ENCODE data around the gene ARHGEF9. TPM values are rescaled to one million over a fixed set of nuclear protein-coding genes. Genes with fewer than 3 reads are reported as not detected.
A peak's percentile ranks its signal among the peaks of the same experiment; 100 is the strongest.

ARHGEF9 gene
- total RNA-seq (2021; fragmentation: NEBNext Ultra II Directional; extraction: Animal tissue kit (Norgen Biotek cat#: 25700)) (28.7 and 37.1 TPM in 2 replicates), polyA plus RNA-seq (2011; rRNA removed) (27.3 and 31.8 TPM in 2 replicates), polyA minus RNA-seq (2011; rRNA and poly(A)+ RNA removed) (39.6 and 49.6 TPM in 2 replicates)
- polyA plus RNA-seq (2011; cell fraction: cytosol; rRNA removed), result 38.8 TPM
- polyA plus RNA-seq (2011; cell fraction: nucleus; rRNA removed), result 36.6 TPM
- 39.1 to 45.2 TPM (median 41.4 TPM) in 4 replicates for polyA plus RNA-seq (2012, experiment 1 of 2)
- 15.0 TPM for polyA plus RNA-seq (2012, experiment 2 of 2)
- polyA plus RNA-seq (2013, experiment 1 of 2), result 25.8 TPM
- polyA plus RNA-seq (2013, experiment 2 of 2), result 25.2 TPM
- polyA minus RNA-seq (2011; cell fraction: cytosol; rRNA and poly(A)+ RNA removed), result 21.1 TPM
- 41.3 TPM for polyA minus RNA-seq (2011; cell fraction: nucleus; rRNA and poly(A)+ RNA removed)
- long read RNA-seq, experiment 1, partial matches to known transcripts, result 14 of 27 reads
- long read RNA-seq, experiment 1, other reads (novel, unspliced or antisense), result 12 of 27 reads
- long read RNA-seq, experiment 2, partial matches to known transcripts, result 2 of 24 reads
- long read RNA-seq, experiment 2, other reads (novel, unspliced or antisense), result 15 of 24 reads

- ChIA-PET CTCF (ENCODE audit: partially characterized antibody) (no interaction called here), POLR2A (ENCODE audit: partially characterized antibody) (interaction anchor here (0.8 to 2.0 kb wide), 9 partner anchors 8 to 63 kb away, joined by 3 to 12 read pairs (median 4); a partner anchor contains a TSS)
- H2AFZ ChIP-seq (ENCODE audit: low read length), result no peak within 1 kb of the TSS
- peak within 1 kb of the TSS; percentile 61 to 93 (median 82) for H3K9ac ChIP-seq (replicated peaks in 1 of 4; ENCODE audit: extremely low read depth in 1 of 4, low read depth in 3 of 4, low read length in 3 of 4)
- 3% methylated on average over 6 of the region's 30 CpGs; no CpG with 5 or more reads in 1 of the 2 experiments for WGBS, 2 experiments (ENCODE audit: extremely low coverage in 1 of 2, insufficient coverage in 1 of 2, insufficient read length in 1 of 2, insufficient replicate concordance in 2 of 2, low coverage in 1 of 2, low lambda C conversion rate in 2 of 2, missing lambda C conversion rate in 1 of 2)
- no peak within 1 kb of the TSS for H3K4ac ChIP-seq (replicated peaks; ENCODE audit: insufficient read length, low read depth, low read length)
- H3K4me2 ChIP-seq (ENCODE audit: insufficient read depth in 1 of 2, low read depth in 2 of 2, low read length in 2 of 2), result peak within 1 kb of the TSS; percentile 84 to 92
- H2AK5ac ChIP-seq (ENCODE audit: low read depth, low read length), result no peak within 1 kb of the TSS
- peak within 1 kb of the TSS; percentile 54 to 77 (median 70) for H3K4me3 ChIP-seq (ENCODE audit: extremely low read depth in 1 of 4, insufficient read depth in 2 of 4, low read depth in 3 of 4, low read length in 4 of 4)
- H3K27ac ChIP-seq (ENCODE audit: low read depth, low read length), result peak within 1 kb of the TSS; percentile 87
- H4K5ac ChIP-seq (ENCODE audit: insufficient read length, low read depth, low read length), result peak within 1 kb of the TSS; percentile 88
- H3K18ac ChIP-seq (ENCODE audit: extremely low read depth, low read length), result peak within 1 kb of the TSS; percentile 96
- no peaks in the 10 kb centered on the region for H3K23me2 ChIP-seq (ENCODE audit: low read depth, low read length)
- no peak within 1 kb of the TSS for H3K23ac ChIP-seq (ENCODE audit: insufficient read length)
- H3K56ac ChIP-seq (replicated peaks; ENCODE audit: insufficient read length, low read depth, low read length), result peak within 1 kb of the TSS; percentile 82
- H3K27me3 ChIP-seq (replicated peaks in 1 of 4; ENCODE audit: control insufficient read depth in 3 of 4, extremely low read depth in 1 of 4, insufficient read depth in 3 of 4, low read length in 3 of 4), result no peaks in the 10 kb centered on the region
- peak within 1 kb of the TSS; percentile 81 for H4K91ac ChIP-seq (replicated peaks; ENCODE audit: insufficient read length, low read length)
- H2BK12ac ChIP-seq (ENCODE audit: low read depth, low read length), result no peak within 1 kb of the TSS
- peak within 1 kb of the TSS; percentile 79 for H4K8ac ChIP-seq (ENCODE audit: extremely low read depth, insufficient read depth, low read length)
- no peaks in the 10 kb centered on the region for H3K9me3 ChIP-seq (ENCODE audit: insufficient read depth in 2 of 2, low read depth in 1 of 2, low read length in 1 of 2)
- peaks cover 0 to 8% (median 2%) of the 10 kb centered on the region in 4 experiments; a peak in 2 of 8 replicates for H3K36me3 ChIP-seq (ENCODE audit: control insufficient read depth in 2 of 4, insufficient read depth in 4 of 4, low read length in 3 of 4)
- peak; percentile 34 to 71 for DNase-seq (ENCODE audit: low read depth in 1 of 2, low spot score in 2 of 2)
- H4K20me1 ChIP-seq (replicated peaks in 1 of 2; ENCODE audit: control insufficient read depth in 1 of 2, insufficient read depth in 2 of 2, low read length in 2 of 2), result no peaks in the 10 kb centered on the region
- H2BK15ac ChIP-seq (ENCODE audit: low read length), result no peak within 1 kb of the TSS
- peak within 1 kb of the TSS; percentile 87 for H2BK120ac ChIP-seq (replicated peaks; ENCODE audit: low read depth, low read length)
- no peaks in the 10 kb centered on the region; the same call in 1 of the 2 replicates for H3K79me1 ChIP-seq (ENCODE audit: low read depth, low read length)
- H3K4me1 ChIP-seq (replicated peaks in 1 of 4; ENCODE audit: control insufficient read depth in 3 of 4, insufficient read depth in 4 of 4, low read length in 3 of 4), result peaks cover 0 to 7% (median 0%) of the 10 kb centered on the region in 4 experiments; a peak in 2 of 7 replicates
- peaks cover 0 to 42% of the 10 kb centered on the region in 2 experiments; a peak in 2 of 4 replicates for H3K79me2 ChIP-seq (ENCODE audit: control insufficient read depth in 1 of 2, insufficient read depth in 2 of 2, low read length in 2 of 2)
- peak within 1 kb of the TSS; percentile 85 for H2BK5ac ChIP-seq (ENCODE audit: low read depth, low read length)
- H2BK20ac ChIP-seq (ENCODE audit: low read length), result no peak within 1 kb of the TSS
- FAIRE-seq, result peak; percentile 52
- no peak within 1 kb of the TSS for H3K14ac ChIP-seq (ENCODE audit: insufficient read length)
- 0 out of 2 replicates have a peak, but pooled peaks have one; percentile 5 for TF ChIP-seq YY1 (IDR thresholded peaks at IDR 0.05; ENCODE audit: low read depth, low read length)
- TF ChIP-seq RBBP5 (IDR thresholded peaks at IDR 0.05; ENCODE audit: borderline replicate concordance, low read depth, low read length), result peak; percentile 70; the same call in 1 of the 2 replicates
- TF ChIP-seq POLR2AphosphoS5 (IDR thresholded peaks at IDR 0.05; ENCODE audit: low read depth, low read length), result peak; percentile 72; the same call in 1 of the 2 replicates
- TF ChIP-seq RNF2 (IDR thresholded peaks at IDR 0.05; ENCODE audit: borderline replicate concordance, low read depth, low read length, missing control alignments, poor library complexity, severe bottlenecking), result no peak
- TF ChIP-seq TEAD4 (IDR thresholded peaks at IDR 0.05; ENCODE audit: low read depth, low read length), result no peak
- peak; percentile 97 for TF ChIP-seq MAFK (IDR thresholded peaks at IDR 0.05; ENCODE audit: low read depth, low read length)
- TF ChIP-seq FOSL1 (IDR thresholded peaks at IDR 0.05; ENCODE audit: insufficient read depth, low read depth, low read length), result no peak
- TF ChIP-seq EGR1 (IDR thresholded peaks at IDR 0.05; ENCODE audit: borderline replicate concordance, low read depth, low read length), result no peak
- no peak for TF ChIP-seq BRCA1 (IDR thresholded peaks at IDR 0.05; ENCODE audit: low read depth, low read length)
Observed at GRCh38 chrX:63784902-63785707, at the start of gene ARHGEF9. ARHGEF9 (minus strand) TSS chrX:63785214; CDS start chrX:63785145, 69 bp downstream.
